Vagina (tissue), 2 donors: Measurements from ENCODE around the gene SOCS1. TPM values are rescaled to one million over a fixed set of nuclear protein-coding genes. Genes with fewer than 3 reads are reported as not detected.

Experiments
- DNase-seq, 2 donors: peaks; one replicate each; pipeline ENCODE4 v3.0.0-alpha.2; 2017; ENCODE audit errors: extremely low spot score in 2 of 2
- H3K27ac ChIP-seq: fragments of 200-600 bp; sonication (generic); one replicate; pipeline ENCODE4 v1.5.1; 2019
- H3K27me3 ChIP-seq: fragments of 200-600 bp; sonication (generic); one replicate; pipeline ENCODE4 v1.5.1; 2019
- H3K36me3 ChIP-seq, 2 donors: fragments of 200-600 bp; sonication (generic); one replicate each; pipeline ENCODE4 v1.5.1; 2017 to 2019
- H3K4me1 ChIP-seq: fragments of 200-600 bp; sonication (generic); one replicate; pipeline ENCODE4 v1.5.1; 2019
- H3K4me3 ChIP-seq, 2 donors: fragments of 200-600 bp; sonication (generic); 1 replicate in 1 of 2; 2 replicates in 1 of 2; pipeline ENCODE4 v1.5.1; 2016 to 2019
- H3K9me3 ChIP-seq: fragments of 200-600 bp; sonication (generic); one replicate; pipeline ENCODE4 v1.5.1; 2019
- CTCF ChIP-seq, 3 experiments: fragments of 450-650 bp in 2 of 3; fragments of 200-600 bp in 1 of 3; sonication (generic) in 1 of 3; IDR thresholded peaks; one replicate each; pipeline ENCODE4 v1.5.1; 2017 to 2019; ENCODE audit warnings: antibody characterized with exemption in 3 of 3, mild to moderate bottlenecking in 2 of 3, moderate library complexity in 2 of 3
- POLR2A ChIP-seq, 2 donors: fragments of 450-650 bp; IDR thresholded peaks; one replicate each; pipeline ENCODE4 v1.6.1; 2017; ENCODE audit warnings: antibody characterized with exemption in 2 of 2, mild to moderate bottlenecking in 2 of 2, moderate library complexity in 2 of 2
- POLR2AphosphoS5 ChIP-seq, 2 donors: sonication (generic); formaldehyde crosslinking; IDR thresholded peaks; one replicate each; pipeline ENCODE4 v1.9.0; 2017; ENCODE audit warnings: antibody characterized with exemption in 2 of 2, mild to moderate bottlenecking in 2 of 2, low read depth in 1 of 2; ENCODE audit not compliant: insufficient read depth in 1 of 2
- intact Hi-C: fragments of 100-400 bp; cut with DNase I; formaldehyde crosslinking; loops from one replicate; pipeline ENCODE4 v1.15.1; 2023
- total RNA-seq: library from RNA; depleted of rRNA; stranded (reverse); fragments of >200 nt; gene quantifications from one replicate; pipeline ENCODE4 v1.2.3, GENCODE V29; 2016

SOCS1 gene
- total RNA-seq, 1 donor from 2014 or later = 22.1 TPM

- no peak overlapping the region for H3K27ac ChIP-seq
These were observed 24.5 kb downstream of the SOCS1 start for GRCh38 chr16:11231367-11231970.

GRCh38 chr16:11229906-11230305 lies 26.1 kb downstream of the SOCS1 start:
- Histone ChIP-seq H3K4me1 (peaks cover 17% of the 10 kb centered on the region), H3K4me3 (no peak overlapping the region), H3K27ac (no peak overlapping the region), H3K36me3 (no peaks in the 10 kb centered on the region), H3K27me3 (no peaks in the 10 kb centered on the region), H3K9me3 (no peaks in the 10 kb centered on the region)
- intact Hi-C loops = no loop called here
- no peak for DNase-seq
- no peak for TF ChIP-seq POLR2A (IDR thresholded peaks at IDR 0.05)
- TF ChIP-seq POLR2AphosphoS5 (IDR thresholded peaks at IDR 0.05; ENCODE audit: insufficient read depth in 1 of 2, low read depth in 1 of 2) = no peak
- no peak for TF ChIP-seq CTCF (IDR thresholded peaks at IDR 0.05)

More at GRCh38 chr16:11231367-11231970, 24.5 kb downstream of the SOCS1 start:
- intact Hi-C loops = no loop called here
- Histone ChIP-seq H3K36me3 (no peaks in the 10 kb centered on the region), H3K4me1 (peaks cover 7% of the 10 kb centered on the region), H3K9me3 (no peaks in the 10 kb centered on the region), H3K4me3 (no peak overlapping the region), H3K27me3 (no peaks in the 10 kb centered on the region)
- no peak for DNase-seq
- TF ChIP-seq POLR2A (IDR thresholded peaks at IDR 0.05) (no peak), CTCF (IDR thresholded peaks at IDR 0.05) (no peak), POLR2AphosphoS5 (IDR thresholded peaks at IDR 0.05; ENCODE audit: insufficient read depth in 1 of 2, low read depth in 1 of 2) (no peak)

- no peaks in the 10 kb centered on the region for H3K36me3 ChIP-seq
- H3K4me1 ChIP-seq = peaks cover 22% of the 10 kb centered on the region
- no peak overlapping the region for H3K4me3 ChIP-seq
- no peaks in the 10 kb centered on the region for H3K27me3 ChIP-seq
- H3K27ac ChIP-seq = no peak overlapping the region
- intact Hi-C loops = no loop called here
- no peak for DNase-seq
- no peaks in the 10 kb centered on the region for H3K9me3 ChIP-seq
- TF ChIP-seq CTCF (IDR thresholded peaks at IDR 0.05) (no peak), POLR2AphosphoS5 (IDR thresholded peaks at IDR 0.05; ENCODE audit: insufficient read depth in 1 of 2, low read depth in 1 of 2) (no peak), POLR2A (IDR thresholded peaks at IDR 0.05) (no peak)
These were observed 26.6 kb downstream of the SOCS1 start for GRCh38 chr16:11229432-11229831.

GRCh38 chr16:11225677-11226549 lies 30.1 kb downstream of the SOCS1 start:
- Histone ChIP-seq H3K4me3 (no peak overlapping the region), H3K9me3 (no peaks in the 10 kb centered on the region), H3K4me1 (peaks cover 17% of the 10 kb centered on the region), H3K27me3 (no peaks in the 10 kb centered on the region), H3K27ac (no peak overlapping the region), H3K36me3 (no peaks in the 10 kb centered on the region)
- TF ChIP-seq POLR2AphosphoS5 (IDR thresholded peaks at IDR 0.05; ENCODE audit: insufficient read depth in 1 of 2, low read depth in 1 of 2) (no peak), CTCF (IDR thresholded peaks at IDR 0.05) (no peak), POLR2A (IDR thresholded peaks at IDR 0.05) (no peak)
- intact Hi-C loops = no loop called here
- no peak for DNase-seq
